Mesothelial cell of epicardium (in vitro differentiated cells): ENCODE data around the gene POLD1. TPM values are rescaled to one million over a fixed set of nuclear protein-coding genes. Genes with fewer than 3 reads are reported as not detected.

Experiments
- DNase-seq, 2 experiments: peaks; one replicate each; pipeline ENCODE4 v3.0.0; 2021; ENCODE audit warnings: low spot score in 2 of 2; ENCODE audit not compliant: unreplicated experiment in 2 of 2
- H3K27ac Mint-ChIP-seq: 2 replicates; pipeline ENCODE4 v1.8.0; 2021; ENCODE audit warnings: mixed read lengths
- H3K27me3 Mint-ChIP-seq: 2 replicates; pipeline ENCODE4 v1.8.0; 2021; ENCODE audit warnings: low read depth, mixed read lengths
- H3K36me3 Mint-ChIP-seq: 2 replicates; pipeline ENCODE4 v1.8.0; 2021; ENCODE audit warnings: mixed read lengths
- H3K4me1 Mint-ChIP-seq: 2 replicates; pipeline ENCODE4 v1.8.0; 2021; ENCODE audit warnings: mixed read lengths
- H3K4me3 Mint-ChIP-seq: 2 replicates; pipeline ENCODE4 v1.8.0; 2021; ENCODE audit warnings: mild to moderate bottlenecking, moderate library complexity, mixed read lengths
- H3K9me3 Mint-ChIP-seq: 2 replicates; pipeline ENCODE4 v1.8.0; 2021; ENCODE audit warnings: mixed read lengths
- total RNA-seq: library from RNA; stranded (reverse); gene quantifications from 3 replicates; pipeline ENCODE4 v1.2.1, GENCODE V29; 2021
- TF ChIP-seq, protein P1 (sequence below): fragments of 200-600 bp; sonication (generic); IDR thresholded peaks from one replicate; pipeline ENCODE4 v1.5.0; 2021; ENCODE audit warnings: antibody characterized with exemption; ENCODE audit not compliant: unreplicated experiment

The POLD1 gene
- total RNA-seq, 1 donor from 2014 or later, result 60.6 TPM

DNA sequence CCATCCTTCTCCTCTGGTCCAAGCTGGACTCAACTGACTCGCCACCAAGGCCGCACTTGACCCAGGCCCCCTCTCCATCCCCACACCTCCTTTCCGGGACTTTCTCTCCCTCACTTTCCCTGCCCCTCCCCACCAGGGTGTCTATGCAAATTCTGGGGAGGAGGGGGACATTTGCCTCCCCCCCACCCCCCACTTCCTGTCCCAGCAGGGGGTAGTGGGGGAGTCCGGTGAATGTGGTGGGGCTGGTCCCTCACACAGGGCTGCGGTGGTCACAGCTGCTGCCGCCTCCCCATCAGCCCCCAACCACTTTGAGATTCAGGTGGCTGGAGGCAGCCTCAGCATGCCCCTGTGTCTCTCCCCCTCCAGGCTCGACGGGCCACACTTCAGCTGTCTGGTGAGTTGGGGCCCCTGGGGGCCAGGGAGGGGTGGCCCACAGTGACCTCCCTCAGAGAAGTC is 35.5 kb downstream of the POLD1 start:
- Mint-ChIP-seq H3K27me3 (peaks cover 43% of the 10 kb centered on the region), H3K9me3 (no peaks in the 10 kb centered on the region), H3K27ac (no peak overlapping the region), H3K36me3 (peaks cover 2% of the 10 kb centered on the region), H3K4me1 (peaks cover 6% of the 10 kb centered on the region), H3K4me3 (no peak overlapping the region)
- DNase-seq, result no peak
- TF ChIP-seq, protein P1, sequence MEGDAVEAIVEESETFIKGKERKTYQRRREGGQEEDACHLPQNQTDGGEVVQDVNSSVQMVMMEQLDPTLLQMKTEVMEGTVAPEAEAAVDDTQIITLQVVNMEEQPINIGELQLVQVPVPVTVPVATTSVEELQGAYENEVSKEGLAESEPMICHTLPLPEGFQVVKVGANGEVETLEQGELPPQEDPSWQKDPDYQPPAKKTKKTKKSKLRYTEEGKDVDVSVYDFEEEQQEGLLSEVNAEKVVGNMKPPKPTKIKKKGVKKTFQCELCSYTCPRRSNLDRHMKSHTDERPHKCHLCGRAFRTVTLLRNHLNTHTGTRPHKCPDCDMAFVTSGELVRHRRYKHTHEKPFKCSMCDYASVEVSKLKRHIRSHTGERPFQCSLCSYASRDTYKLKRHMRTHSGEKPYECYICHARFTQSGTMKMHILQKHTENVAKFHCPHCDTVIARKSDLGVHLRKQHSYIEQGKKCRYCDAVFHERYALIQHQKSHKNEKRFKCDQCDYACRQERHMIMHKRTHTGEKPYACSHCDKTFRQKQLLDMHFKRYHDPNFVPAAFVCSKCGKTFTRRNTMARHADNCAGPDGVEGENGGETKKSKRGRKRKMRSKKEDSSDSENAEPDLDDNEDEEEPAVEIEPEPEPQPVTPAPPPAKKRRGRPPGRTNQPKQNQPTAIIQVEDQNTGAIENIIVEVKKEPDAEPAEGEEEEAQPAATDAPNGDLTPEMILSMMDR, result no peak

DNA sequence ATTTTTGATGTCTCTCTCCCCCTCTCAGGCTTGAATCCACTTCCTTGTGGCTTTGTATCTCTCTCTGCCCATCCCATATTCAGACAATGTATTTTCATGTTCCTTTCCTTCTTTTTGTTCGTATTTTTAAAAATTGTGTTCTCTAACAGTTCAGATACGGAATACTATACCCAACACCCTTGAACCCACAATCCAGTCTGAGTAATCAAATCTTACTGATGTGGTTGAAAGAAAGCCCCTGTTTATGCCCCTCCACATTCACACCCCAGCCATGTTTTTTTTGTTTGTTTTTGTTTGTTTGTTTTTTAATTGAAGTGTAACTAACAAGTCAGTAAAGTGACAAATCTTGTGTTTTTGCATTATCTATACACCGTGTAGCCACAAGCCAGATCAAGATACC is 36.0 kb downstream of the POLD1 start:
- no peak for DNase-seq
- H3K4me3 Mint-ChIP-seq, result no peak overlapping the region
- H3K4me1 Mint-ChIP-seq, result peaks cover 6% of the 10 kb centered on the region
- H3K27ac Mint-ChIP-seq, result no peak overlapping the region
- H3K9me3 Mint-ChIP-seq, result no peaks in the 10 kb centered on the region
- peaks cover 2% of the 10 kb centered on the region for H3K36me3 Mint-ChIP-seq
- peaks cover 43% of the 10 kb centered on the region for H3K27me3 Mint-ChIP-seq
- TF ChIP-seq, protein P1, result no peak

DNA sequence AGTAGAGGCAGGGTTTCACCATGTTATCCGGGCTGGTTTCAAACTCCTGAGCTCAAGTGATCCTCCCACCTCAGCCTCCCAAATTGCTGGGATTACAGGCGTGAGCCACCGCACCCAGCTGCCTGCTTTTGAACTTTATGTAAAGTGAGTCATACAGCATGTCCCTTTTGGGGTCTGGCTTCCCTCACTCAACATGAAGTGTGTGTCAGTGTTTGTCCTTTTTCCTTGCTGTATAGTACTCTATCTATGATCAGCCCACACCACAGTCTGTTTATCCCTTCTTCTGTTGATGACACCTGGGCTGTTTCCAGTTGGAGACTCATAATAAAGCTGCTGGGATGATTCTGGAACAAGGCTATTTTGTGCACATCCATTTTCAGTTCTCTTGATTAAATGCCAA is 36.7 kb downstream of the POLD1 start:
- H3K27me3 Mint-ChIP-seq, result peaks cover 43% of the 10 kb centered on the region
- no peaks in the 10 kb centered on the region for H3K9me3 Mint-ChIP-seq
- H3K27ac Mint-ChIP-seq, result no peak overlapping the region
- H3K4me1 Mint-ChIP-seq, result peaks cover 6% of the 10 kb centered on the region
- TF ChIP-seq, protein P1, result no peak
- DNase-seq, result no peak
- no peak overlapping the region for H3K4me3 Mint-ChIP-seq
- H3K36me3 Mint-ChIP-seq, result peaks cover 2% of the 10 kb centered on the region

DNA sequence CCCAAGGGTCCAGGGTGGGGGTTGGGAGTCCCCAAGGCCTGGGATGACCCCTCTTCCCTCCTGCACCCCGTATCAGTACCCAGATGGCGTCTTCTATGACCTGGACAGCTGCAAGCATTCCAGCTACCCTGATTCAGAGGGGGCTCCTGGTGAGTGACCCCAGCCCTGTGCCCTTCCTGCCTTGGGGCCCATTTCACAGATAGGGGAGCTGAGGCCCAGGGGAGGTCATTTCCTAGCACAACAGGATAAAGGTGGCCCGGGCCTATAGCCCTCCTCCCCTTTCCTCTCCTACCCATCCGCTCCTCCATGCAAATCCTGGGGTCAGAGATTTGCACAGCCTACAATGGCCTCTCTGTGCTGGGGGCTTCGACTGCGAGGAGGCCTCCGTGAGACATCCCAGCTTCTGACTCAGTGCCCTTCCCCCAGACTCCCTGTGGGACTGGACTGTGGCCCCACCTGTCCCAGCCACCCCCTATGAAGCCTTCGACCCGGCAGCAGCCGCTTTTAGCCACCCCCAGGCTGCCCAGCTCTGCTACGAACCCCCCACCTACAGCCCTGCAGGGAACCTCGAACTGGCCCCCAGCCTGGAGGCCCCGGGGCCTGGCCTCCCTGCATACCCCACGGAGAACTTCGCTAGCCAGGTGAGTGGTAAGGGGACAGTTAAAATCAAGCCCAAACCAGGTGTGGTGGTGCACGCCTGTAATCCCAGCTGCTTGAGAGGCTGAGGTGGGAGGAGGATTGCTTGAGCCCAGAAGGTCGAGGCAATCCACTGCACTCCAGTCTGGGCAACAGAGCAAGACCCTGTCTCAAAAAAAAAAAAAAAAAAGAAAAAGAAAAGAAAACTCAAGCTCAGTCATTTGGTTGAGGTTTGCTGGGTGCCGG is 38.5 kb downstream of the POLD1 start:
- TF ChIP-seq, protein P1, result no peak
- Mint-ChIP-seq H3K27me3 (peaks cover 41% of the 10 kb centered on the region), H3K9me3 (no peaks in the 10 kb centered on the region), H3K4me3 (no peak overlapping the region), H3K36me3 (peaks cover 2% of the 10 kb centered on the region), H3K27ac (no peak overlapping the region), H3K4me1 (peaks cover 6% of the 10 kb centered on the region)
- DNase-seq, result no peak

DNA sequence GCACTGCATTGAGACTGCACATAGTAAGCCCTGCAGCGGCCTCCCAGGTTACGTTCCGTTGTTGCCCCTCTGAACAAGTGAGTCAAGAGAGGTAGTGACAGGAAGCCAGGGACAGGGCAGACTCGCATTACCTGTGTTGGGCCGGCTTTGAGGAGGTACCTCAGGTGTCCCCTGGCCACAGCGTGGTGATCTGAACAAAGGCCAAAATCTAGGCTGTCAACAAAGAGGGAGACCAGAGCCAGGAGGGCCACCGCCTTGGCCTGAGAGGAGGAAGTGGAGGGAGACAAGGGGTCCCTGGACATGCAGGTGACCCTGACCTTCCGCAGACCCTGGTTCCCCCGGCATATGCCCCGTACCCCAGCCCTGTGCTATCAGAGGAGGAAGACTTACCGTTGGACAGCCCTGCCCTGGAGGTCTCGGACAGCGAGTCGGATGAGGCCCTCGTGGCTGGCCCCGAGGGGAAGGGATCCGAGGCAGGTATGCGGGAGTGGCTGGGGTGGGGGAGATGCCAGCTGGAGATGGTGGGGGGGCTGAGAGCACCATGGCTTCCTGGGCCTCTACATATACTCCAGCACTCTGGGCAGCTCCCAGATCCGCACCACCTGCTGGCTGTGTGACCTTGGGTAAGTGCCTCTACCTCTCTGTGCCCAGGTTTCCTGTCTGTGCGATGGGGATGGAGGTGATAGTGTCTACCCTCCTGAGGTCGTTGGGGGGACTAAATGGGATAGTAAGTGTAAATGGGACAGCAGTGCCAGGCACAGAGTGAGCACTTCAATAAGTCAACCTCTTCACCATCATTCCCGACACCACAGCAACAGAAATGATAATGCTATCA is 39.3 kb downstream of the POLD1 start:
- no peak overlapping the region for H3K27ac Mint-ChIP-seq
- H3K4me1 Mint-ChIP-seq, result peaks cover 6% of the 10 kb centered on the region
- H3K27me3 Mint-ChIP-seq, result peaks cover 35% of the 10 kb centered on the region
- DNase-seq, result no peak
- H3K36me3 Mint-ChIP-seq, result peaks cover 2% of the 10 kb centered on the region
- TF ChIP-seq, protein P1, result no peak
- H3K9me3 Mint-ChIP-seq, result no peaks in the 10 kb centered on the region
- no peak overlapping the region for H3K4me3 Mint-ChIP-seq
